ENCODE data around the gene TLR8.

GRCh38 chrX:12891171-12891570 is 15.2 kb upstream of the TLR8 start:
- TF ChIP-seq CEBPB (IDR thresholded peaks at IDR 0.05; ENCODE audit: low read depth, low read length) = no peak
- TF ChIP-seq POLR2A (IDR thresholded peaks at IDR 0.05; ENCODE audit: low read depth, low read length) = no peak
- TF ChIP-seq SMC3 (IDR thresholded peaks at IDR 0.05; ENCODE audit: low read depth, low read length) = no peak
- no peak for TF ChIP-seq CTCF (conservative IDR thresholded peaks at IDR 0.05; ENCODE audit: low read depth, low read length)
- TF ChIP-seq NFE2L2 (IDR thresholded peaks at IDR 0.05; ENCODE audit: low read depth, low read length) = no peak
- no peak for TF ChIP-seq RCOR1 (IDR thresholded peaks at IDR 0.05; ENCODE audit: insufficient replicate concordance, low read length)
- no peak for TF ChIP-seq RFX5 (IDR thresholded peaks at IDR 0.05; ENCODE audit: low read depth, low read length)
- no peak for TF ChIP-seq FOS (IDR thresholded peaks at IDR 0.05; ENCODE audit: low read depth, low read length)
- TF ChIP-seq MXI1 (IDR thresholded peaks at IDR 0.05; ENCODE audit: borderline replicate concordance, low read depth, low read length) = no peak
- TF ChIP-seq MAZ (IDR thresholded peaks at IDR 0.05; ENCODE audit: borderline replicate concordance, low read depth, low read length) = no peak
- TF ChIP-seq USF2 (IDR thresholded peaks at IDR 0.05; ENCODE audit: low read depth, low read length) = no peak

Data from IMR-90 (cell line).